Activated T-helper 1 cell treated with anti-CD3 and anti-CD28 coated beads, Interleukin-2, amount 50 U/mL, for 16 hours (primary cell): Measurements from ENCODE around the gene CCDC6.

Experiments
- DNase-seq, 2 donors: peaks; one replicate each; pipeline ENCODE4 v3.0.0-alpha.2; 2020; ENCODE audit warnings: low read depth in 1 of 2, low spot score in 1 of 2

Gene CCDC6

GRCh38 chr10:59854571-59854970, 51.8 kb downstream of the CCDC6 start:
- DNase-seq: no peak

- DNase-seq: no peak
Measured at GRCh38 chr10:59852670-59853069, 53.7 kb downstream of the CCDC6 start.

- no peak for DNase-seq
Measured at GRCh38 chr10:59851864-59852263, 54.5 kb downstream of the CCDC6 start.

- no peak for DNase-seq
Measured at GRCh38 chr10:59847888-59848287, 58.5 kb downstream of the CCDC6 start.

- no peak for DNase-seq
Measured at GRCh38 chr10:59847326-59847725, 59.0 kb downstream of the CCDC6 start.

- DNase-seq: no peak
Measured at GRCh38 chr10:59844436-59844835, 61.9 kb downstream of the CCDC6 start.

GRCh38 chr10:59843748-59844147, 62.6 kb downstream of the CCDC6 start:
- no peak for DNase-seq

GRCh38 chr10:59839576-59839975, 66.8 kb downstream of the CCDC6 start:
- no peak for DNase-seq

GRCh38 chr10:59838085-59838789, 68.1 kb downstream of the CCDC6 start:
- no peak for DNase-seq

- no peak for DNase-seq
Measured at GRCh38 chr10:59833810-59834209, 72.5 kb downstream of the CCDC6 start.

- no peak for DNase-seq
Measured at GRCh38 chr10:59832506-59832905, 73.8 kb downstream of the CCDC6 start.

- DNase-seq: no peak
Measured at GRCh38 chr10:59831658-59832503, 74.5 kb downstream of the CCDC6 start.

GRCh38 chr10:59830601-59831259, 75.6 kb downstream of the CCDC6 start:
- DNase-seq: no peak

GRCh38 chr10:59829601-59830000, 76.8 kb downstream of the CCDC6 start:
- no peak for DNase-seq

GRCh38 chr10:59829024-59829423, 77.3 kb downstream of the CCDC6 start:
- DNase-seq: no peak

GRCh38 chr10:59825932-59826331, 80.4 kb downstream of the CCDC6 start:
- DNase-seq: no peak

GRCh38 chr10:59823751-59824150, 82.6 kb downstream of the CCDC6 start:
- DNase-seq: no peak

GRCh38 chr10:59823111-59823510, 83.2 kb downstream of the CCDC6 start:
- DNase-seq: no peak

GRCh38 chr10:59820471-59820870, 85.9 kb downstream of the CCDC6 start:
- DNase-seq: no peak

GRCh38 chr10:59819683-59820082, 86.7 kb downstream of the CCDC6 start:
- no peak for DNase-seq

- DNase-seq: no peak
Measured at GRCh38 chr10:59819265-59819664, 87.1 kb downstream of the CCDC6 start.

- no peak for DNase-seq
Measured at GRCh38 chr10:59817773-59818172, 88.6 kb downstream of the CCDC6 start.
